H1 (cell line): ENCODE measurements around the gene HLA-F. TPM values are rescaled to one million over a fixed set of nuclear protein-coding genes. Genes with fewer than 3 reads are reported as not detected.

Experiments used
- CHD7 ChIP-seq: fragments of 300-600 bp; sonication (generic); IDR thresholded peaks from 2 replicates; pipeline ENCODE4 v1.7.1; 2012; ENCODE audit warnings: low read length, moderate library complexity, mild to moderate bottlenecking, inconsistent platforms; ENCODE audit not compliant: insufficient replicate concordance
- polyA plus RNA-seq, 7 experiments: library from polyadenylated mRNA; depleted of rRNA in 3 of 7; stranded (reverse) in 5 of 7; unstranded in 2 of 7; fragments of >200 nt in 5 of 7; fragments of 200-250 nt in 2 of 7; gene quantifications; 1 replicate in 5 of 7; 2 replicates in 1 of 7; 4 replicates in 1 of 7; pipeline versions ENCODE4 v1.2.1 to v1.2.3, GENCODE V29; 2011 to 2013; ENCODE audit warnings: missing spikeins in 2 of 7, mixed read lengths in 2 of 7
- total RNA-seq: library from RNA; stranded (reverse); fragmentation: NEBNext Ultra II Directional; extraction: Animal tissue kit (Norgen Biotek cat#: 25700); gene quantifications from 2 replicates; pipeline ENCODE4 v1.2.1, GENCODE V29; 2021

The HLA-F gene
- total and polyA plus RNA-seq, 2 of the 8 experiments (the other 6 are each of a cell fraction or from before 2014, with no cell fraction given) = 9.6 to 11.7 TPM

DNA sequence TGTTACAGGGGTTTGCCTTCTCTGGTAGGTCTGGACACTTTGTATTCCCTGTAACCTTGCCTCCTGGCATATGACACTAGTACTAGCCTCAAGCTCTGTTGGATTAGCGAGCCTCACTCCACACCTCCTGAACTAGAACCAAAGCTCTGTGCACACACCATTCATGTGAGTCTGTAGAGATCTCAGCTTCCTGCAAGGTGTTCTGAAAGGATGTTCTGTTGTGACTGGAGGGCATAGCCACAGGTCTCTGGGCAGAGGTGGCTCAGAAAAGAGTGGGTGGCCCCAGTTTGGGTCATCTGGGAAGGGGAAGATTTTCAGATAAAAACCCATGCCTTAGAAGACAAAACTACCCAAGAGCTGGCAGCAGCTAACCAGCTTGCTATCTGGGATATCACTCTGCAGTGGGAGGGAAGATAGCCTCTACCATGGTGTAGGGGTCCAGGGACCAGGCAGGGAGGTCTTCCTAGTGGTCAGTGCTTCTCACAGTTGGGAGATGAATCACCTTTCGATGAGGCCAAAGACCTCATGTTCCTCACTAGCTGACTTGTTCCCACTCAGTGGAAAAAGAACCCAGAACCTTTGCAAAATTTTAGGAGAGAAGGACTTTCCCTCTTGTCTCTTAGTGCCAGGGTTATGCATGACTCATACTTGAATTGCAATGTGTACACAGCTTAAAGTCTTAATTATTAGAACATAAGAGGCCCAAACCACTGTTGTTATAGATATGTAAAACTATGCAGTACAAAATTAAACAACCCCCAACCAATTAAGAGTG is 41.4 kb downstream of the HLA-F start (continued):
- TF ChIP-seq CHD7 = no peak
